Mesendoderm (in vitro differentiated cells): ENCODE data around the gene TNIK.

Experiments used
- DNase-seq: peaks from one replicate; pipeline ENCODE4 v3.0.0; 2013
- H2AK5ac ChIP-seq: 2 replicates; pipeline ENCODE4 v1.6.1; 2013; ENCODE audit warnings: low read length, inconsistent platforms
- H2BK120ac ChIP-seq: 2 replicates; pipeline ENCODE4 v1.6.1; 2013; ENCODE audit warnings: low read depth, mild to moderate bottlenecking, low read length, moderate library complexity, mixed read lengths
- H2BK15ac ChIP-seq: replicated peaks from 2 replicates; pipeline ENCODE4 v1.6.1; 2013; ENCODE audit warnings: low read depth, mild to moderate bottlenecking, moderate library complexity
- H2BK5ac ChIP-seq: 2 replicates; pipeline ENCODE4 v1.6.1; 2013; ENCODE audit warnings: low read length, inconsistent platforms
- H3K18ac ChIP-seq: 2 replicates; pipeline ENCODE4 v1.6.1; 2013; ENCODE audit warnings: mild to moderate bottlenecking, low read length, mixed read lengths
- H3K23ac ChIP-seq: one replicate; pipeline ENCODE4 v1.6.1; 2013; ENCODE audit warnings: low read length
- H3K27ac ChIP-seq: 2 replicates; pipeline ENCODE4 v1.5.1; 2013; ENCODE audit warnings: low read depth, mild to moderate bottlenecking, inconsistent platforms, low read length, moderate library complexity
- H3K27me3 ChIP-seq: 2 replicates; pipeline ENCODE4 v1.6.1; 2013; ENCODE audit warnings: low read length, control low read depth, mild to moderate bottlenecking, inconsistent platforms; ENCODE audit not compliant: insufficient read depth, poor library complexity
- H3K36me3 ChIP-seq: 2 replicates; pipeline ENCODE4 v1.6.1; 2013; ENCODE audit warnings: low read length, inconsistent platforms; ENCODE audit not compliant: control insufficient read depth, insufficient read depth
- H3K4ac ChIP-seq: one replicate; pipeline ENCODE4 v1.6.1; 2013; ENCODE audit warnings: low read depth, mild to moderate bottlenecking, low read length, moderate library complexity
- H3K4me1 ChIP-seq: 2 replicates; pipeline ENCODE4 v1.6.1; 2013; ENCODE audit warnings: low read depth, low read length, inconsistent platforms; ENCODE audit not compliant: control insufficient read depth
- H3K4me2 ChIP-seq: 2 replicates; pipeline ENCODE4 v1.6.1; 2013; ENCODE audit warnings: low read length
- H3K4me3 ChIP-seq: 2 replicates; pipeline ENCODE4 v1.5.1; 2013; ENCODE audit warnings: mild to moderate bottlenecking, low read length
- H3K56ac ChIP-seq: one replicate; pipeline ENCODE4 v1.6.1; 2013; ENCODE audit warnings: low read length
- H3K79me1 ChIP-seq: 2 replicates; pipeline ENCODE4 v1.6.1; 2013; ENCODE audit warnings: low read length, inconsistent platforms
- H3K79me2 ChIP-seq: 2 replicates; pipeline ENCODE4 v1.6.1; 2013; ENCODE audit warnings: mild to moderate bottlenecking, low read length; ENCODE audit not compliant: control insufficient read depth, insufficient read depth
- H3K9ac ChIP-seq: 2 replicates; pipeline ENCODE4 v1.6.1; 2013; ENCODE audit warnings: low read length, inconsistent platforms
- H4K5ac ChIP-seq: one replicate; pipeline ENCODE4 v1.6.1; 2013; ENCODE audit warnings: low read length
- H4K8ac ChIP-seq: one replicate; pipeline ENCODE4 v1.6.1; 2013; ENCODE audit warnings: low read depth, mild to moderate bottlenecking, control low read depth, low read length, moderate library complexity
- WGBS: extraction: QIAGEN DNeasy Blood & Tissue Kit; methylation state at CpG from one replicate; pipeline ENCODE4 v1.1.7; 2013; ENCODE audit warnings: low lambda C conversion rate, missing lambda C conversion rate; ENCODE audit not compliant: insufficient coverage; ENCODE audit errors: extremely low coverage; 5-methylcytosine and 5-hydroxymethylcytosine counted together

The TNIK gene

GRCh38 chr3:171396048-171396447 lies 64.2 kb downstream of the TNIK start:
- Histone ChIP-seq H3K4me1 (peaks cover 8% of the 10 kb centered on the region), H3K27me3 (no peaks in the 10 kb centered on the region), H4K8ac (no peak overlapping the region), H4K5ac (no peak overlapping the region), H3K36me3 (no peaks in the 10 kb centered on the region), H3K79me2 (peaks cover 5% of the 10 kb centered on the region), H3K56ac (no peak overlapping the region), H2BK15ac (no peak overlapping the region), H2AK5ac (no peak overlapping the region), H3K4me2 (no peak overlapping the region), H3K23ac (no peak overlapping the region), H3K4me3 (no peak overlapping the region), H3K27ac (no peak overlapping the region), H3K4ac (no peak overlapping the region), H2BK120ac (no peak overlapping the region), H2BK5ac (no peak overlapping the region), H3K79me1 (peaks cover 2% of the 10 kb centered on the region), H3K18ac (no peak overlapping the region), H3K9ac (no peak overlapping the region)
- no peak for DNase-seq
- no CpG with 5 or more reads among the region's 3 CpGs for WGBS

- DNase-seq = peak; percentile 83
- no peaks in the 10 kb centered on the region for H3K27me3 ChIP-seq
Observed at GRCh38 chr3:171393032-171393744, 67.0 kb downstream of the TNIK start.

GRCh38 chr3:171391432-171391831 lies 68.8 kb downstream of the TNIK start:
- Histone ChIP-seq H2BK15ac (no peak overlapping the region), H2AK5ac (no peak overlapping the region), H4K5ac (no peak overlapping the region)

More at GRCh38 chr3:171393032-171393744, 67.0 kb downstream of the TNIK start:
- Histone ChIP-seq H3K27ac (peak overlapping the region; percentile 64), H2BK5ac (no peak overlapping the region), H3K9ac (peak overlapping the region; percentile 33), H2BK120ac (no peak overlapping the region), H3K4me1 (peaks cover 8% of the 10 kb centered on the region), H3K4ac (no peak overlapping the region), H3K4me3 (no peak overlapping the region), H3K79me2 (peaks cover 6% of the 10 kb centered on the region), H4K5ac (peak overlapping the region; percentile 27), H3K18ac (peak overlapping the region; percentile 4), H3K79me1 (no peaks in the 10 kb centered on the region), H2BK15ac (no peak overlapping the region), H4K8ac (no peak overlapping the region), H3K36me3 (no peaks in the 10 kb centered on the region), H3K56ac (peak overlapping the region; percentile 65), H3K4me2 (no peak overlapping the region), H3K23ac (no peak overlapping the region), H2AK5ac (no peak overlapping the region)
- no CpG with 5 or more reads among the region's 7 CpGs for WGBS

GRCh38 chr3:171390051-171390941 lies 69.9 kb downstream of the TNIK start:
- no peak overlapping the region for H3K4ac ChIP-seq
- H3K56ac ChIP-seq = no peak overlapping the region
- peaks cover 4% of the 10 kb centered on the region for H3K79me2 ChIP-seq
- no peak overlapping the region for H3K9ac ChIP-seq
- no peak overlapping the region for H2BK15ac ChIP-seq
- no peak overlapping the region for H3K4me2 ChIP-seq
- no CpG with 5 or more reads among the region's 9 CpGs for WGBS
- peaks cover 7% of the 10 kb centered on the region for H3K4me1 ChIP-seq
- no peaks in the 10 kb centered on the region for H3K27me3 ChIP-seq
- no peak overlapping the region for H2BK5ac ChIP-seq
- H3K18ac ChIP-seq = no peak overlapping the region
- no peak overlapping the region for H3K4me3 ChIP-seq
- H2AK5ac ChIP-seq = no peak overlapping the region
- DNase-seq = no peak
- H4K5ac ChIP-seq = no peak overlapping the region
- H2BK120ac ChIP-seq = no peak overlapping the region
- H3K27ac ChIP-seq = no peak overlapping the region
- H3K36me3 ChIP-seq = no peaks in the 10 kb centered on the region
- H3K79me1 ChIP-seq = no peaks in the 10 kb centered on the region
- H3K23ac ChIP-seq = no peak overlapping the region
- H4K8ac ChIP-seq = no peak overlapping the region

More at GRCh38 chr3:171391432-171391831, 68.8 kb downstream of the TNIK start:
- peaks cover 6% of the 10 kb centered on the region for H3K79me2 ChIP-seq
- H3K56ac ChIP-seq = no peak overlapping the region
- H4K8ac ChIP-seq = no peak overlapping the region
- H3K4me2 ChIP-seq = no peak overlapping the region
- H3K23ac ChIP-seq = no peak overlapping the region
- H3K79me1 ChIP-seq = no peaks in the 10 kb centered on the region
- peaks cover 6% of the 10 kb centered on the region for H3K4me1 ChIP-seq
- no peak for DNase-seq
- no peak overlapping the region for H3K4ac ChIP-seq
- no peak overlapping the region for H2BK5ac ChIP-seq
- no peak overlapping the region for H2BK120ac ChIP-seq
- H3K9ac ChIP-seq = no peak overlapping the region
- no peak overlapping the region for H3K27ac ChIP-seq
- no peaks in the 10 kb centered on the region for H3K36me3 ChIP-seq
- H3K27me3 ChIP-seq = no peaks in the 10 kb centered on the region
- no peak overlapping the region for H3K4me3 ChIP-seq
- H3K18ac ChIP-seq = no peak overlapping the region

- no peaks in the 10 kb centered on the region for H3K79me1 ChIP-seq
- H4K5ac ChIP-seq = no peak overlapping the region
- H2BK5ac ChIP-seq = no peak overlapping the region
- no peak overlapping the region for H3K56ac ChIP-seq
- H2AK5ac ChIP-seq = no peak overlapping the region
- no peaks in the 10 kb centered on the region for H3K36me3 ChIP-seq
- no peak overlapping the region for H3K9ac ChIP-seq
- no peak overlapping the region for H2BK15ac ChIP-seq
- peaks cover 8% of the 10 kb centered on the region for H3K4me1 ChIP-seq
- no peak overlapping the region for H3K18ac ChIP-seq
- no peak overlapping the region for H4K8ac ChIP-seq
- H3K4ac ChIP-seq = no peak overlapping the region
- H2BK120ac ChIP-seq = no peak overlapping the region
- no peaks in the 10 kb centered on the region for H3K27me3 ChIP-seq
- H3K27ac ChIP-seq = no peak overlapping the region
- H3K23ac ChIP-seq = no peak overlapping the region
- H3K4me2 ChIP-seq = no peak overlapping the region
- H3K4me3 ChIP-seq = no peak overlapping the region
- WGBS = no CpG with 5 or more reads among the region's 3 CpGs
- no peak for DNase-seq
- H3K79me2 ChIP-seq = peaks cover 4% of the 10 kb centered on the region
Observed at GRCh38 chr3:171389491-171389890, 70.7 kb downstream of the TNIK start.
